HG02884 (cell line): ENCODE results near the gene HOMER1.
"Not testable (repeated sequence)": the region's sequence is repeated elsewhere in the genome, so short reads cannot be mapped to it uniquely, and the experiment has no call there.

ENCODE experiments used
- ATAC-seq: cut with Tn5 transposase; IDR thresholded peaks from one replicate; pipeline ENCODE4 v1.9.1; 2021; ENCODE audit warnings: mild to moderate bottlenecking, moderate library complexity; ENCODE audit not compliant: unreplicated experiment

HOMER1 gene

GRCh38 chr5:79423296-79423695 is 90.6 kb downstream of the HOMER1 start:
- no peak for ATAC-seq

DNA sequence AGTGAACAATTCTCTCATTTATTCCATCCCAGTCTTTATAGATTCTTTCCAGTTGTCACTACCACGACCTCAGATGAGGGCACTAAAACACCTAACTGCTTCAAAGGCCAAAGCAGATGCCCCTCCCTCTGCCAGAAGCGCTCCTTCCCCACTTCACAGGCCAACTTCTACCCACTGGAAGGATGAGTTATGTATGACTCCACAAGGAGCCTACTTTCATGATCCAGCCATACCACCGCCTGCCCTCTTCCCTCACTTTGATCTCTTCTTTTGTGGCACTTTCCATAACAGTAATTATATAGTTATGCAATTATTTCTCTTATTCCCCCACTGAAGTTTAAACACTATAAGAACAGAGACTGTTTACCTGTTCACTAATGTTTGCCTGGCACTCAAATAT is 93.7 kb downstream of the HOMER1 start:
- no peak for ATAC-seq

GRCh38 chr5:79418276-79418675 is 95.7 kb downstream of the HOMER1 start:
- no peak for ATAC-seq

- ATAC-seq: no peak
These were observed 96.4 kb downstream of the HOMER1 start for GRCh38 chr5:79417495-79417894.

DNA sequence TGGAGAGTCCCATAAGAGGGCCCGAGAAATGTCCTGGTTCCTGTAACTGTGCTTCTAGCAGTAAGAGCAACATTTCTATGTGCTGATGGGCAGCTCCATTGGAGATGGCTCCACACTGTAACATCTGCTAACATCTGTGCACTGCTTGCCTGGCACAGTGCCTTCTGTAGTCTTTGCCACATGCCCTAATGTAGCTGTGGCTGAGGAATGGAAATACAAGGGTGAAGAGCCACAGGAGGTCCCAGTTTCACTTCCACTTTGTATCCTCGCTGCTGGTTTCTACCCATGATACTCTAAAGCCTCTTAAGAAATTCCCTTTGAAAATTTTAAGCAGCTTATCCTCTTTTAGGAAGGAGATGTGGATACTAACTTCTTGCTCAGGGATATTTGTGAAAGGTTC is 97.4 kb downstream of the HOMER1 start:
- peak; percentile 85 for ATAC-seq

GRCh38 chr5:79413112-79413511 is 100.8 kb downstream of the HOMER1 start:
- no peak for ATAC-seq

DNA sequence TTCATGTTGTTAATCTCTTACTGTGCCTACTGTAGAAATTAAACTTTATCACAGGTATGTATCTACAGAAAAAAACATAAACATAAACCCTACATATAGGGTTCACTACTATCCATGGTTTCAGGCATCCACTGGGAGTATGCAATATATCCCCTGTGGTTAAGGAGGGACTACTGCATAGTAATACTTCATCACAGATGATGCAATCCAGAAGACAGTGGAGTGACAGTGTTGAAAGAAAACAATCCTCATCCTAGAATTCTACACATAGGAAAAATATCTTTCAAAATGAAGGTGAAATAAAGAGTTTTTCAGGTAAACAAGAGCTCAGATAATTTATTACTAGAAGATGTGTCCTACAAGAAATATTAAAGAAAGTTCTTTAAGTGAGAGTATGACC is 105.9 kb downstream of the HOMER1 start:
- ATAC-seq: no peak

- ATAC-seq: no peak
These were observed 106.3 kb downstream of the HOMER1 start for GRCh38 chr5:79407591-79407990.

- ATAC-seq: no peak
These were observed 112.7 kb downstream of the HOMER1 start for GRCh38 chr5:79401216-79401615.

GRCh38 chr5:79399046-79399445 is 114.9 kb downstream of the HOMER1 start:
- no peak for ATAC-seq

- ATAC-seq: no peak
These were observed 116.9 kb downstream of the HOMER1 start for GRCh38 chr5:79397080-79397479.

- ATAC-seq: no peak
These were observed 117.7 kb downstream of the HOMER1 start for GRCh38 chr5:79396265-79396664.

DNA sequence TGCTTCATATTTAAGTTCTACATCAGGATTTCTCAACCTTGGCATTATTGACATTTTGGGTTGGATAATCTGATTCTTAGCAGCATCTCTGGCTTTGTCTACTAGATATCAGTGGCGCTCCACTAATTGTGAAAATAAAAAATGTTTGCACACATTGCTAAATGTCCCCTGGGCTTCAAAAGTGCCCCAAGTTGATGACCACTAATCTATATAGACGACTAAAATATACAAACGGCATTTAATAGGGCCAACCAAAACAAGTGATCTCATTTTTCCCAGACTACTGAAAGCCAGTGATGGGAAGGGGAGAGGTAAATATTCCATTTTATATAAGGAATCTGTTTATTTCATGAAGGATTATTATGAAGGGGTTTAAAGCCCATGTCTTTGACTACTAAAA is 118.6 kb downstream of the HOMER1 start:
- no peak for ATAC-seq

DNA sequence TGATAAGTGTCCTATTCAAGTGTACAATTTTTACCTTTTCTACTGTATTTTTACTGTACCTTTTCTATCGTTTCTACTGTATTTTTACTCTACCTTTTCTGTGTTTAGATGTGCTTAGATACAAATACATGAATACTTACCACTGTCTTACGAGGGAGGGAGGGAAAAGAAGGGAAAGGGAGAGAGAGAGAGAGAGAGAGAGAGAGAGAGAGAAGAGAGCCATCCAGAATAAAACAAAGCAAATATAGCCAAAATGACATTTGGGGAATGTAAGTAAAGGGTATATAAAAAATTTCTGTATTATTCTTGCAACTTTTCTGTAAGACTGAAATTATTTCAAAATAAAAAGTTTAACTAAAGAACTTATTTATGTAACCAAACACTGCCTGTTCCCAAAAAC is 121.2 kb downstream of the HOMER1 start:
- no peak for ATAC-seq

GRCh38 chr5:79386679-79387078 is 127.3 kb downstream of the HOMER1 start:
- no peak for ATAC-seq

DNA sequence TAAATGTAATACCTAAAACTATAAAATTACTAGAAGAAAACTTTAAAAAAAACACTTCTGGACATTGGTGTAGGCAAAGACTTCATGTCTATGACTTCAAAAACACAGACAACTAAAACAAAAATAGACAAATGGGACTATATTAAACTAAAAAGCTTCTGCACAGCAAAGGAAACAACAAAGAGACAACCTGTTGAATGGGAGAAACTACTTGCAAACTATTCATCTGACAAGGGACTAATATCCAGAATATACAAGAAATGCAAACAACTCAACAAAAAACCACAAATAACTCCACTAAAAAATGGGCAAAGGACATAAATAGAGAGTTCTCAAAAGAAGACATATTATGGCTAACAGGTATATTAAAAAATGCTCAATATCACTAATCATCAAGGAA is 128.8 kb downstream of the HOMER1 start:
- ATAC-seq: not testable (repeated sequence)

GRCh38 chr5:79378510-79379186 is 135.3 kb downstream of the HOMER1 start:
- ATAC-seq: no peak

DNA sequence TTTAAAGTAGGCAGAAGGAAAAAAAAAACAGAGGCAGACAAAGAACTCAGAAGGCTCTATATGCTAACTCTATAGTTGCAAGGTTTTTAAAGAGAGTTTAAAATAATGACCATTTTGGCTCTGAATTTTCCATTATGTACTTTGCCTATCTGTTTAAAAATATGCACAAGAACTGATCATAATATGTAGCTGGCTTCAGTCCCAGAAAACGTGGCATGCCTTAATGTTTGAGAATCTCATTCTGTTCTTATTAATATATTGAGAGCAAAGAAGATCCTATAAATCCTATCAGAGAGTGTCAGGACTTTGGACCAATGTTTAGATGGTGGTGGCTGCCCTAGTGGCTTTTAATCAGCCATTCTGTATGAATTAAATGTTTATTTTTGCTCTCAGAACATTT is 156.5 kb downstream of the HOMER1 start:
- no peak for ATAC-seq

- ATAC-seq: no peak
These were observed 164.1 kb downstream of the HOMER1 start for GRCh38 chr5:79349881-79350280.

GRCh38 chr5:79349047-79349446 is 164.9 kb downstream of the HOMER1 start:
- no peak for ATAC-seq

GRCh38 chr5:79346420-79346824 is 167.5 kb downstream of the HOMER1 start:
- ATAC-seq: no peak

GRCh38 chr5:79333852-79334557 is 179.9 kb downstream of the HOMER1 start:
- no peak for ATAC-seq

- no peak for ATAC-seq
These were observed 183.9 kb downstream of the HOMER1 start for GRCh38 chr5:79330071-79330470.
